GM19023 (cell line): ENCODE results near the gene FUOM.
A peak's percentile ranks its signal among the peaks of the same experiment; 100 is the strongest.
"Not testable (repeated sequence)": the region's sequence is repeated elsewhere in the genome, so short reads cannot be mapped to it uniquely, and the experiment has no call there.

ENCODE experiments used
- ATAC-seq: cut with Tn5 transposase; IDR thresholded peaks from one replicate; pipeline ENCODE4 v1.9.1; 2021; ENCODE audit warnings: mild to moderate bottlenecking, moderate library complexity; ENCODE audit not compliant: unreplicated experiment

The FUOM gene

DNA sequence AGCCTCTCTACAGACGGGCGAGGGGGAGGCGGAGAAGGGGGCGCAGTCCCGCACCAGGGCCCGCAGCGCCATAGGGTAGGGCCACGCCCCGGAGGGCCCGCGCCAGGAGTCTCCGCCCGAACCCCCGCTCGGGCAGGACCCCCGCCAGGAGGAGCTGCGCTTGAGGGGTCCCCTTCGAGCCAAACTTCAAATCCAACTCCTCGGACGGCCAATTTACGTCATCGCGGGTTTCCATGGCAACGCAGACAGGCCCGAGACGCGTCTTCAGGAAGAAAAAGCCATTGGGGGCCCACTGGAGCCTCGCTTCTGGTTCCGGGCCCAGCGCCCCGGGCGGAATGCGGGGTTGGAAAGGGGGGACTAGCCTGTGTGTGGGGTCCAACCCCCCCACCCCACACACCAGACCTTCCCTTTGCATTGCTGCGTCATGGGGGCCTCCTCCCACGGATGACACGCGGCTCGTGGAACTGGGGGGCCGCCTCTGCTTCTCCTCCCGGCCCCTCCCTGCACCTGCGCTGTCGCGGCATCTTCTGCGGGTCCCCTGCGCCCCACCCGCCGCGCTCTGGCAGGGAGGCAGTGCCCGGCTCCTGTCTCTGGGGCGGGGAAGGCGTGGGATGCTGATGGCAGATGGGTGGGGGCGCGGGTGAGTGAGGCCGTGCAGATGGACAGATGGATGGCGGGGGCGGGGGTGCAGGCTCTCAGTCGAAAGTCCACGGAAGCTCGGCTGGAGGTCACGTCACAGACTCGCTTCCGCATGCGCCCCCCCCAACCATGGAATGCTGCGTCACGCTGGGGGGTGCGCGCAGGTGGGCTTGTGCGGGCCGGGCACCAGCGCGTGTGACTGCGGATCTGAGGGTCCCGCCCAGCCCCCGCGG lies 22.3 kb downstream of the FUOM start:
- no peak for ATAC-seq

DNA sequence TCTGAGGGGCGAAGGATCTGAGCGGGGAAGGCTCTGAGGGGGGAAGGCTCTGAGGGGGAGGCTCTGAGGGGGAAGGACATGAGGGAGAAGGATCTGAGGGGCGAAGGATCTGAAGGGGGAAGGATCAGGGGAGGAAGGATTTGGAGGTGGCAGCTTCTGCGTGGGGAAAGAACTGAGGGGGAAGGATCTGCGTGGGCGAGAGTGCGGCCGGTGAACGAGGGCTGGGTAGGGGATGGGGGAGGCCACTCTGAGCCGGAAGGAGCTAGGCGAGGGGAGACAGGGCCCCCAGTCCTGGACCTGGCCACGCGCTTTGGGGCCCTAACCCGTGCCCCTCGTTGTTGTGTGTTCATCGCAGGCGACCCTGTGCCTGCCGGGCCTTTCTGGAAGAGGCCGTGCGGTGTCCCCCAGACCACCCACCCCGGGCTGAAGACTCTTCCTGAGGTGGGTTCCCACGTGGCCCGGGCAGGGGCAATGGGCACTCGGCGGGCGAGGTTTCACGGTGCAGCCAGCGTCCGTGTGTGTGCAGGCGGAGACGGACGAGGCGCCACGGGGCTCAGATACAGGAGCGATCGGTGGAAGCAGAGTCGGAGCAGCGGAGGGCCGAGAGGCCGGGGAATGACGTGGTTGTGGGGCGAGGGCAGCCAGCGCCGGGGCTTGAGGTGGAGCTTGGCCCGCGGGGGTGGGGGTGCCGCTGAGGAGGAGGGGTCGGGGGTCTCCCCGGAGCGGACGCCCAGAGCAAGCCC lies 23.1 kb downstream of the FUOM start:
- no peak for ATAC-seq

DNA sequence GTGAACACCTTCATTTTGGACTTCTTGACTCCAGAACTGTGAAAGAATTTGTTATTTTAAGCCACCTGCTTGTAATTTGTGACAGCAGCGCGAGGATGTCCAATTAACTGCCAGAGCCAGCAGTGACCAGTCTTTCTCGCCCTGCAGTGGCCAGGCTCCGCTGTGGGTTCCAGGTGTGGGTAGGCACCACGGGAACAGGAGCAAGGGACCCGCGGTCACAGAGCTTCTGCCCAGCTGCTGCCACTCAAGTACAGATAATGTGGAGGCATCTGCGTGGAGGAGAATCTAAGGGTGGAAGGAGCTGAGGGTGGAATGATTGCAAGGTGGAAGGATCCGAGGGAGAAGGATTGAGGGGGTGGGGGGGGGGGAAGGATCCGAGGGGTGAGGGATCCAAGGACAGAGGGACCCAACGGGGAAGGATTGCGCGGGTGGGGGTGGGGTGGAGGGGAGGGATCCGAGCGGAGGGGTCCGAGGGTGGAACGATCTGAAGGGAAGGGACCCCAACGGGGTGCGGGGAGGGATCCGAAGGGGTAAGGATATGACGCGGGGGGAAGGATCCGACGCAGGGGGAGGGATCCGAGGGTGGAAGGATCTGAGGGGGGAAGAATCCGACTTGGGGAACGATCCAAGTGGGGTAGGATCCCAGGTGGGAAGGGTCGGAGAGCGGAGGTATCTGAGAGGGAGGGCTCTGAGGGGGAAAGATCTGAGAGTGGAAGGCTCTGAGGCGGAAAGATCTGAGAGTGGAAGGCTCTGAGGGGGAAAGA lies 24.7 kb downstream of the FUOM start:
- ATAC-seq, result no peak

DNA sequence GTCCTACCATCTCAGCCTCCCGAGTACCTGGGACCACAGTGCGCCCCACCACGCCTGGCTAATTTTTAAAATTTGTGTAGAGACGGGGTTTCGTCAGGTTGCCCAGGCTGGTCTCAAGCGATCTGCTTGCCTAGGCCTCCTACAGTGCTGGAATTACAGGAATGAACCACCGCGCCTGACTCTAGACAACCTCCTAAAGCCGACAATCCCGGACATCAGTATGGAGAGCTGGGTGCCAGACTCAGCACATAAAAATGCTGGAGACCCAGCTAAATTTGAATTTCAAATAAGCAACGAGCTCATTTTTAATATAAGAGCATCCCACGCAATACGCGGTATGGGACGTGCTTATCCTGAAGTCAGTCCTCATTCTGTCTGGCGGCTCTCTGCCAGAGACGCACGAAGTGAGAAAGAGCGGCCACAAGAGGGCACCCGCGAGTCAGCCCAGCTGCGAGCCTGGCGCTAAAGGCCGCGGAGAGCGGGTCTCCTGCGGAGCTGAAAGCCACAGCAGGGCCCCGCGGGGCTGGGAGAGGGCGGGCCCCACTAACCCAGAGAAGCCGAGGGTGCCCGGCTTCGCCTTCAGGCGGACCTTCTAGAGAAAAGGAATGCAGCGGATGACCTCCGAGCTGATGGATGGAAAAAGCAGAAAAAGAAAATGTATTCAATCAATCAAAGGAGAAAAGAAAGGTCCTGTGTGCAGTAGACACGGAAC lies 28.2 kb downstream of the FUOM start:
- peak; percentile 79 for ATAC-seq

DNA sequence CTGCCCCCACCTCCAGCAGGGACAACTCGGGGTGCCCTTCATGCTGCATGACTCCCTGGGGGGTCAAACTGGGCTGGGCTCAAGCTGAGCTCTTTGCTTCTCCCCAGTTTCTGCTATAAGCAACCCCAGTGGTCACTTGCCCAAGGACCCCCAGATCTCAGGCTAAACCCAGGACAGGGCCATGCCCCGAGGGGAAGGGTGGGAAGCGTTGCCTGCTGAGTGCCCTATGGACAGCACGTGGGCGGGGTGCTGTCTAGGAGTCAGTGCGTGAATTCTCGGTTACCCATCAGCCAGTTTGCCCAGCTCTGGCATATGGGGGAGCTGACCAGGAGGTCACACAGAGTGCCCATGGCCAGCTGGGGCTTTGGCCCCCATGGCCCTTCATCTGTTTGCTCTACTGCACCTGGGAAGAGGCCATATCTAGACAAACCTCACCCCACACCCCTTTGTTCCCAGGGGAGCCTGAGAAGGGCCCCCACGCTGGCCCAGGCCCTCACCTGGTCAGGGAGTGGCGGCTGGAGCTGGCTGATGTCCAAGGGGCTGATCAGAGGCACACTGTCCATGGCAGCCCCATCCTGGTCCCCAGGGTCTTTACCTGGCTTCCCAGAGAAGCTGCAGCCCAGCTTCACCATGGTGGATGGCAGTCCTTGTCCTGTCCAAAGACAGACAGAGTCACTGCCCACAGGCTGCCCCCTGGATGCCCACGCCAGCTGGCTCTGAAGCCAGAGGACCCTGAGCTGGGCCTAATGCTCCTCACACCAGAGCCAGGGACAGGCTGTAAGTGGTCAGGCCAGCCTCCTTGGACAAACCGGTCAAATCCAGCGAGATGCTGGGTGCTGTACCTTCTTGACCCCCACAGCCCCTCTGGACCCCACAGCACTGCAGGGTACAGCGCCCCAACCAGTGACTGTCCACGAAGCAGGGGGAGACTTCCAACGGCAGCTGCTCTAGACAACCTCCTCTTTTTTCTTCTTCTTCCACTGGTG lies 29.2 kb downstream of the FUOM start:
- no peak for ATAC-seq

DNA sequence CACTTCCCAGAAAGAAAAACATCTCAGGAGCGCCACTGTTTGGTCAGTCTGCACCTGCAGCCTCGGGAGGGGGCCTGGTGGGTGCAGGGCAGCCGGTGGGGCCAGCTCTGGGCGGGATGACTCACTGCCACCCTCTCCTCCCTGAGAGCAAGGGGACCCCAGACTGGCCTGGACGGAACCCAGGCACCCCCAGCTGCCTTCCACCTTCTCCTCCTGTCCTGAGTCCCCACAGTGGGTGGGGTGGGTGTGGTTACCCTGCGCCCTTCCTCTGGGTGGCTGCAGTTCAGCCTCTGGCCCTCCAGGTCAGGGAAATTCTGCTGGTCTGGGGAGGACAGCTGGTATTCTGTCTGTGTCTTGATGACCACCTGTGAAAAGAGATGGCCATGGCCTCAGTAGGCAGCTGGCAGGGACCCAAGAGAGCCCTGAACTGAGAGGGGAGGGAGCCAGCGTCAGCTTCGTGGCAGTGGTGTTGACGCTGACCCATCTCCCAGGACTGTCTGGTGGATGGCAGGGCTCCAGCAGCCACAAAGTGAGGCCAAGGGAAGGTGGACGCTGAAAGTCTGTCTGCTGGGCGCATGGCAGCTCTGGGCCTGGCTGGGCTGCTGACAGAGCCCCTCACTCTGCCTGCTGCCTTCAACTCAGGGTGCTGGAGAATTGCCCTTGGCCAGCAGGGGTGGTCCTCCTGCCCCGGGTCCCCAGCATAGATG lies 30.0 kb downstream of the FUOM start:
- no peak for ATAC-seq

DNA sequence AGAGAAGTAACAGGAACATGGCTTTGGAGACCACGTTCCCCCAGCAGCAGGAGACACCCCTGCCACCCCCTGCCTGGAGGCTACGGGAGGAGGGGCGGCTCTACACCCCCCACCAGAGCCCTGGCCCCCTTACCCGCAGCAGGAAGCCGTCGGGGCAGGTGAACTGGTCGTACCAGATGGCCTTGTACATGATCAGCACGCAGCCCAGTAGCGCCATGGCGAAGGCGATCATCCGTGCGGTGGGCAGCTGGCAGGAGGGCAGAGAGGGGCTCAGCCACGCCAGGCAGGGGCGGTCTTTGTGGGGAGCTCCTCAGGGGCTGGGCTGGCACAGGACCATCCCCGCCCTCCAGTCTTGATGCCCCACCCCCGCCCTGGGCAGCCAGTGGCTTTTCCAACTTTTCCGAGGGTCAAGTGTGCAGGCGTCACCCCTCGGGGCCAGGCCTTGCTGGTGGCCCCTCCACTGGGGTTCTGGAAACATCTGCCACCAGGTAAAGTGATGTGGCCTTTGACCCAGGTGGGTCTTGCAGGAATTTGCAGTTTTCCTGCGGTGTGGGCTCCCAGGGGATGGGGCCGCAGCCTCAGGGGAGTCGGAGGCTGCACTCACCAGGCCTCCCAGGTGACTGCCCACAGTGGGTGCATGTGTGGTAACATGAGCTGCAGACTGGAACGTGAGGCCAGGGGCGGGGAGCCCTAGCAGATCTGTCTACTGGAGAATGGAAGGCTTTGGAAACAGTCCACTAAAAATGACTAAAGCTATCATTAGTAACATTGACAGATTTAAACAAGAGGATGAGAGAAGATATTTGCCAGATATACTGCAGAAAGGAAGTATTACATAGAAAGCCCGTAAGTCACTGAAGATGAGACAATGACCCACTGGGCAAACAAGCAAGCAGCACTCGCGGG lies 30.8 kb downstream of the FUOM start:
- no peak for ATAC-seq

DNA sequence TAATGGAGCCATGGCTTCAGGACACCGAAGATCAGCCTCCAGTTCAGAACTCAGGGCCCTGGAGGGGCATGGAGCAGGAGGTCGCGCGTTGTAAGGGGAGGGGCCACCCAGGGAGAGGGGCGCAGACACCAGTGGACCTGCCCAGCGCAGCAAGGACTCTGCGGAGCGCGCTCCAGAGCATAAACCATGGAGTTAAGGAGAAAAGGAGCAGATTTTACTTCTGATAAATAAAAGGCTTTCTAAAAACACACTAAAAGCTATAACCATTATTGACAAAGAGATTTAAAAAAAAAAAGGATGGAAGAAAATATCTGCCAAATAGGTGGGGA lies 31.6 kb downstream of the FUOM start:
- ATAC-seq, result no peak

DNA sequence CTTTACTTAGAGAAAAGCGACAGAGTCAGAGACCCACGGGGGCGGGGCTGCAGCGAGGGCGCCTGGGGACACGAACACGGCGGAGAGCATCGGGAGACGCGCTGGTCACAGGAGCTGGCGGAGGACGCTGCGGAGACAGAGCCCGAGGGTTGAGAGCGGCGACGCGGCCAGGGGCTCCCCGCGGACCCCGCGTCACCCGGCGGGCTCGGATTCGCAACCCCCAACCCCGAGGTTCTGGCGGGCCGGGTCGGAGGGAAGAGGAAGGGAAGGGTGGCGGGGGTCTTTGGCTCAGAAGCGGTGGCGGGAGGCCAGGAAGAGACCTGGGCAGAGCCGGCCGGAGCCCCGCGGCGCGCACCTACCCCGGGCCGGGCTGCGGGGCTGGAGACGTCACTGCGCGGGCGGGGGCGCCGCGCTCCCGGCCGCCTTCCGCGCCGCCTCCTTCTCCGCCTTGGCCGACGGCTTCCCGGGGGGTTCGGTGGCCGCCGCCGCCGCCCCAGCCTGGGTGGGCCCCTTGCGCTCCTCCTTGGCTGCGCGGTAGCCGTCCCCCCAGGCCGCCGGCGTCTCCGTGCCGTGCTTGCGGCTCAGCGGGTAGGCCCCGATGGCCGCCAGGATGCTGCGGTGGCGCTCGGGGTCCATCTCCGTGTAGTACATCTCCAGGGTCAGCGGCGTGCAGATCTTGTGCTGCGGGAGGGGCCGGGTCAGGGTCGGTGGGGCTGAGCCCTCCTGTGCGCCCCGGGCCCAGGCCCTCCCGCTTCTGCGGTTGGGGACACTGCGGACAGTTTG lies 32.2 kb downstream of the FUOM start:
- no peak for ATAC-seq

DNA sequence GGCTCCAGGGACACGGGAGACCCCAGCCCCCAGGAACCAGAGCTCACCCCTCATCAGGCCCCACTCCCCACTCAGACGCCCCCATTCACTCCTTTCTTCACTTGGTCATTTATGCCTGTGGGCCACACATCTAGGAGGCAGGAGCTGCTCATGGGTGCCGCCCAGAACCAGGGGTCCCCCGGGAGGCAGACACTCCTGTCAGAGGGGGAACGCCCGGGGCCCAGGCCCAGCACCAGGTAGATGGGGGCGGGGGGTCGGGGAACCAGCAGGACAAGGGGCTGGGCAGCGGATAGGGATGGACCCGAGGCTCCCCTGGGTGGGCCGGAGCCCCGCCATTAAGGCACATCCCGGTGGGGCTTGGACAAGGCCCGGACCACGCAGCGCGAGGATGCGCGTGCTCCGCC lies 33.0 kb downstream of the FUOM start:
- ATAC-seq, result no peak

DNA sequence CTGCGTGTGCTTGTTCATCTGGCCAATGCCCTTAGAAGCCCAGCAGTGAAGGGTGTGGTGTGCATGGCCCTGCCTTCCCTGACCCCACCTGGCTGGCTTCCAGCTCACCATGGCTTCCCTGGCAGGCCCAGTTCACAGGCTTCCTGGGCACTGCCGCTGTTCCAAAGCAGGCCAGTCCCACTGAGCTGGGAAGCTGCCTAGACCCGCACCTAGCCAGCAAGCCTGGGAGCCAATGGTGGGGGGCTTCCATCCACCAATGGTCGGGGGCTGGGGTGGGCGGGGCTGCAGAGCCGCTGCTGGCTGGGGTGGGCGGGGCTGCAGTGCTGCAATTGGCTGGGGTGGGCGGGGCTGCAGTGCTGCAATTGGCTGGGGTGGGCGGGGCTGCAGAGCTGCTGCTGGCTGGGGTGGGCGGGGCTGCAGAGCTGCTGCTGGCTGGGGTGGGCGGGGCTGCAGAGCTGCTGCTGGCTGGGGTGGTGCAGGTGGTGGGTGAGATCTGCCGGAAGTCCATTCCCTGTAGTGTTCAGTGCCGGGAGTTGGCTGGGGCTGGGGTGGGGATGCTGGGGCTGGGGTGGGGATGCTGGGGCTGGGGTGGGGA lies 33.5 kb downstream of the FUOM start:
- no peak for ATAC-seq

DNA sequence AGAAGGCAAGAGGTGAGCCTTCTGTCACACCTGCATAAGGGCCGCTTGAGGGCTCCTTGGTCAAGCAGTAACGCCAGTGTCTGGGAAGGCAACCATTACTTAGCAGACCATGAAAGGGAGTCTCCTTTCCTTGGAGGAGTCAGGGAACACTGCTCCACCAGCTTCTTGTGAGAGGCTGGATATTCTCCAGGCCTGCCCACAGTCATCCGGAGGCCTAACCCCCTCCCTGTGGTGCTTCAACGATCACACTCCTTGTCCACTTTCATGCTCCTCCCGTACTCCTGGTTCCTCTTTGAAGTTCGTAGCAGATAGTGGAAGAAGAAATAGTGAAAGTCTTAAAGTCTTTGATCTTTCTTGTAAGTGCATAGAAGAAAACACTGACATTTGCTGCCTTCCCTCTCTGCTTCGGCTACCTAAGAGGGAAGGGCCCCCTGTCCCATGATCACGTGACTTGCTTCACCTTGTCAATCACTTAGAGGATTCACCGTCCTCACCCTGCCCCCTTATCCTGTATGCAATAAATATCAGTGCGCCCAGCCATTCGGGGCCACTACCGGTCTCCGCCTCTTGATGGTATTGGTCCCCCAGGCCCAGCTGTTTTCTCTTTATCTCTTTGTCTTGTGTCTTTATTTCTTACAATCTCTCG lies 35.6 kb downstream of the FUOM start:
- ATAC-seq, result not testable (repeated sequence)

DNA sequence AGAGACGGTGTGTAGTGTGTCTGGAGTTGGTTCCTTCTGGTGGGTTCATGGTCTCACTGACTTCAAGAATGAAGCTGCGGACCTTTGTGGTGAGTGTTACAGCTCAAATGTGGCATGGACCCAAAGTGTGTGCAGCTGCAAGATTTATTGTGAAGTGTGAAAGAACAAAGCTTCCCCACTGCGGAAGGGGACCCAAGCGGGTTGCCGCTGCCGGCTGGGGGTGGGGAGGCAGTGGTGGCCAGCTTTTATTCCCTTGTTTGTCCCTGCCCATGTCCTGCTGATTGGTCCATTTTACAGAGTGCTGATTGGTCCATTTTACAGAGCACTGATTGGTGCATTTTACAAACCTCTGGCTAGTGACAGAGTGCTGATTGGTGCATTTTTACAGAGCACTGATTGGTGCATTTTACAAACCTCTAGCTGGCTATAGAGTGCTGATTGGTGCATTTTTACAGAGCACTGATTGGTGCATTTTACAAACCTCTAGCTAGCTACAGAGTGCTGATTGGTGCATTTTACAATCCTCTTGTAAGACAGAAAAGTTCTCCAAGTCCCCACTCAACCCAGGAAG lies 36.9 kb downstream of the FUOM start:
- not testable (repeated sequence) for ATAC-seq

DNA sequence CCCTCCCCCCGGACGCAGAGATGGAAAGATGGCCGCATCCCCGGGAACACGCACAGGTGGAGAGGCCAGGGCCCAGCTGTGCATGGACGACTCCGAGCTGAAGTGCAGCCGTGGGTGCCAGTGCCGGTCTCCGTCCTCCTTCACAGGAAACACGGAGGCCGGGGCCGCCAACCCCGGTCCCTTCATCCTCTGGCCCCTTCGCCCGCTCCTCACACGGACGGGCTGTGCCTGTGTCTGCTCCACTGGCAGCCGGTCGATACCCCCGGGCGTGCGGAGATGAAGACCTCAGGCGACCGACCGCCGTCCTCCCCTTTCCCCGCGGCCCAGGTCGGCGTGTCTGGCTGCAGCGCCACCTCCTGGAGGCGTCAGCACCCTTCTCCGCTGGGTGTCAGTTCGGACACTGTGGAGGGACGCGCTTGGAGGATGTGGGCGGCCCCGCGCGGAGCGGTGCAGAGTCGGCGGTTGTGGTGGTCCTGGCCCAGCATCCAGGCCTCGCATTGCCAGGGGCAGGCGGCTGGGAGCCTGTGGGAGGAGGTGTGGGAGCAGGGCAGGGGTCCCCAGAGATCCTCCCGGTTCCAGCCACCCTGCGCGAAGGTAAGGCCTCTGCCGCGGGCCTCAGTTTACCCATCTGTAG lies 39.2 kb downstream of the FUOM start:
- peak; percentile 67 for ATAC-seq

DNA sequence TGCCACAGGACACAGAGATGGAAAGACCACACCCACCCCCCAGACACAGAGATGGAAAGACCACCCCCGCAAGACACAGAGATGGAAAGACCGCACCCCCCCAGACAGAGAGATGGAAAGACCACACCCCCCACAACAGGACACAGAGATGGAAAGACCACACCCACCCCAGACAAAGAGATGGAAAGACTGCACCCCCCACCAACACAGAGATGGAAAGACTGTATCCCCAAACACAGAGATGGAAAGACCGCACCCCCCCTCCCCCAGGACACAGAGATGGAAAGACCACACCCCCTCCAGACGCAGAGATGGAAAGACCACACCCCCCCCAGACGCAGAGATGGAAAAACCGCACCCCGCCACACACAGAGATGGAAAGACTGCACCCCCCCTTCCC lies 41.1 kb downstream of the FUOM start:
- ATAC-seq, result no peak

DNA sequence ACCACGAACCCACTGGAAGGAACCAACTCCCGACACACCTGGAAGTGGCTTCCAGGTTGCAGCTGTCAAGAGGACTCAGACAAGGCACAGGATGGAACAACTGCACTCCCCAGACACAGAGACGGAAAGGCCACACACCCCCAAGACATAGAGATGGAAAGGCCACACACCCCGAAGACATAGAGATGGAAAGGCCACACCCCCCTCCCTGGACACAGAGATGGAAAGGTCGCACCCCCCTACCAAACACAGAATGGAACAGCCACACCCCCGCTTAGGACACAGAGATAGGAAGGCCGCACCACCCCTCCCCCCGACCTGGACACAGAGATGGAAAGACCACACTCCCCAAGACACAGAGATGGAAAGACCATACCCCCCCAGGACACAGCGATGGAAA lies 41.6 kb downstream of the FUOM start:
- ATAC-seq, result no peak
